ENCODE data around the gene P2RY14. TPM values are rescaled to one million over a fixed set of nuclear protein-coding genes. Genes with fewer than 3 reads are reported as not detected.

Gene P2RY14
- total RNA-seq, 4 donors from 2014 or later = 2.2 to 12.8 (median 6.4) TPM

- ATAC-seq (ENCODE audit: low FRiP score) = peak; percentile 53
- DNase-seq (ENCODE audit: low spot score) = no peak
- TF ChIP-seq CTCF (IDR thresholded peaks at IDR 0.05) = no peak
These were observed 59.3 kb downstream of the P2RY14 start for GRCh38 chr3:151219056-151219455.

- DNase-seq (ENCODE audit: low spot score) = no peak
- TF ChIP-seq CTCF (IDR thresholded peaks at IDR 0.05) = no peak
These were observed 60.2 kb downstream of the P2RY14 start for GRCh38 chr3:151218136-151218535.

GRCh38 chr3:151216641-151217607 is 61.4 kb downstream of the P2RY14 start:
- ATAC-seq (ENCODE audit: low FRiP score) (no peak), DNase-seq (ENCODE audit: low spot score) (no peak)
- TF ChIP-seq CTCF (IDR thresholded peaks at IDR 0.05) = no peak

More at GRCh38 chr3:151218136-151218535, 60.2 kb downstream of the P2RY14 start:
- no peak for ATAC-seq (ENCODE audit: low FRiP score)

- TF ChIP-seq CTCF (IDR thresholded peaks at IDR 0.05) = no peak
- DNase-seq (ENCODE audit: low spot score) = no peak
- no peak for ATAC-seq (ENCODE audit: low FRiP score)
These were observed 63.9 kb downstream of the P2RY14 start for GRCh38 chr3:151214459-151214858.

- no peak for DNase-seq (ENCODE audit: low spot score)
- no peak for TF ChIP-seq CTCF (IDR thresholded peaks at IDR 0.05)
- no peak for ATAC-seq (ENCODE audit: low FRiP score)
These were observed 64.5 kb downstream of the P2RY14 start for GRCh38 chr3:151213881-151214280.

DNA sequence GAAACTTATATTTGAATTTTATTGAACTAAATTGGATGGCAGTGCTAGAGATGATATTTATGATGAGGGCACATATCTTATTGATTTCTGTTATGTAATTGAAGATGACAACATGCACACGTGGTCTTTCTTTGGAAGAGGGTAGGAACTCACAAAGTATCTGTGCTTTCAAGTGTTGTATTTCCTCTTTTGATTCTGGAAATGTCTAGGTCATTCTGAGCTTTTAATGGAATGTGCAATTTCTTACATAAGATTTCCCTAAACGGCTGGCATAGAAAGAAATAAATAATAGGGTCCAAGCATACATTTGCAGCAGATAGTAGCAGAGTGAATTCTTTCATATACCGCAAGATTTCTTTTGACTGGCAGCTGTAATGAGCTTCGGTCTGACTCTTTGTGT is 65.2 kb downstream of the P2RY14 start:
- TF ChIP-seq CTCF (IDR thresholded peaks at IDR 0.05) = no peak
- ATAC-seq (ENCODE audit: low FRiP score) (no peak), DNase-seq (ENCODE audit: low spot score) (no peak)

Measured in omental fat pad (tissue), 4 donors.